ENCODE data around the gene LINGO4. TPM values are rescaled to one million over a fixed set of nuclear protein-coding genes. Genes with fewer than 3 reads are reported as not detected.

The LINGO4 gene
- total and polyA plus RNA-seq, 10 of the 15 experiments (the other 5 are each of a cell fraction or from before 2014, with no cell fraction given), result not detected

DNA sequence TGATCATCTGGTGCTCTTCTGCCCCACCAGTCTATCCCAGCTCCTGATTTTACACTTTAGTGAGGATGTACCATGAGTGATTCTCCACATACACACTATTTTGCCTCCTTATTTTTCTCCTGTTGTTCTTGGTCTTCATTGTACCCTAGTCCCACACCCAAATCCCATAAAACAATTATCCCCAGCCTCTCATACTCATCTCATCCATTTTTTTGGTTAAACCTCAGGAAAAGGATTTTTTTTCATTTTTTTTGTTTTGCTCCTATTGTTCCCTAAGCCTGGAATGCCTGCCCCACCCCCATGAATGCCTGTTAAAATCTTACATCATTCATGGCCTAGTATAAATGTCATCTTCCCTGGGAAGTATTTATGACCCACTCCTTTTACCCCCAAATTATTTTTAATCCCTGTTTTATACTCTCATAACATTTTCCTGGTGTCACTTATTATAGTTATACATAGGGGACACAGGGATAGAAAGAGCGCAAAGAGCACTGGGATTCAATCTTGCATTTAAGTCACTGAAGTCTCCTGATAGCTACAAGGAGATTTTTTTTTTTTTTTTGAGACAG, 4.9 kb upstream of the LINGO4 start:
- Histone ChIP-seq H3K27me3 (replicated peaks in 1 of 2; ENCODE audit: control insufficient read depth in 2 of 2, insufficient read depth in 2 of 2, low read length in 1 of 2) (peaks cover 0 to 3% of the 10 kb centered on the region in 2 experiments; a peak in 2 of 4 replicates), H3K79me2 (ENCODE audit: control insufficient read depth, insufficient read depth, low read length) (no peaks in the 10 kb centered on the region), H3K4me1 (ENCODE audit: control insufficient read depth, insufficient read depth, low read length) (no peaks in the 10 kb centered on the region), H3K36me3 (ENCODE audit: control insufficient read depth in 2 of 2, insufficient read depth in 2 of 2, low read length in 1 of 2) (no peaks in the 10 kb centered on the region), H3K4me2 (ENCODE audit: control insufficient read depth, insufficient read depth) (no peak overlapping the region), H3K4me3 (no peak overlapping the region), H3K9me3 (replicated peaks; ENCODE audit: control insufficient read depth, insufficient read depth, low read length) (no peaks in the 10 kb centered on the region), H2AFZ (ENCODE audit: control insufficient read depth, low read depth, low read length) (no peak overlapping the region), H3K9ac (ENCODE audit: control insufficient read depth, insufficient read depth, low read length) (no peak overlapping the region), H3K27ac (ENCODE audit: control insufficient read depth, insufficient read depth) (no peak overlapping the region), H4K20me1 (ENCODE audit: control insufficient read depth, insufficient read depth) (no peaks in the 10 kb centered on the region)
- BruUV-seq (replicated peaks), result no TSS peak
- ChIA-PET RAD21 (ENCODE audit: unreplicated experiment) (no interaction called here), SMC1A (ENCODE audit: uncharacterized antibody, unreplicated experiment) (no interaction called here), CTCF (no interaction called here), POLR2A (interaction anchor here (1.4 kb wide), 1 partner anchor 12 kb away, joined by 4 read pairs; no protein-coding TSS in a partner anchor)
- in situ Hi-C loops (cut with MboI), result no loop called here
- FAIRE-seq (no peak), DNase-seq (ENCODE audit: low read depth, low spot score) (no peak), ATAC-seq (no peak)
- 100% methylated on average over 1 of the region's 1 CpG for WGBS (ENCODE audit: insufficient coverage, insufficient replicate concordance, low lambda C conversion rate, missing lambda C conversion rate)
- TF ChIP-seq BHLHE40 (IDR thresholded peaks at IDR 0.05; ENCODE audit: borderline replicate concordance in 1 of 2, low read depth in 2 of 2, low read length in 1 of 2), result no peak
- TF ChIP-seq, protein P1, sequence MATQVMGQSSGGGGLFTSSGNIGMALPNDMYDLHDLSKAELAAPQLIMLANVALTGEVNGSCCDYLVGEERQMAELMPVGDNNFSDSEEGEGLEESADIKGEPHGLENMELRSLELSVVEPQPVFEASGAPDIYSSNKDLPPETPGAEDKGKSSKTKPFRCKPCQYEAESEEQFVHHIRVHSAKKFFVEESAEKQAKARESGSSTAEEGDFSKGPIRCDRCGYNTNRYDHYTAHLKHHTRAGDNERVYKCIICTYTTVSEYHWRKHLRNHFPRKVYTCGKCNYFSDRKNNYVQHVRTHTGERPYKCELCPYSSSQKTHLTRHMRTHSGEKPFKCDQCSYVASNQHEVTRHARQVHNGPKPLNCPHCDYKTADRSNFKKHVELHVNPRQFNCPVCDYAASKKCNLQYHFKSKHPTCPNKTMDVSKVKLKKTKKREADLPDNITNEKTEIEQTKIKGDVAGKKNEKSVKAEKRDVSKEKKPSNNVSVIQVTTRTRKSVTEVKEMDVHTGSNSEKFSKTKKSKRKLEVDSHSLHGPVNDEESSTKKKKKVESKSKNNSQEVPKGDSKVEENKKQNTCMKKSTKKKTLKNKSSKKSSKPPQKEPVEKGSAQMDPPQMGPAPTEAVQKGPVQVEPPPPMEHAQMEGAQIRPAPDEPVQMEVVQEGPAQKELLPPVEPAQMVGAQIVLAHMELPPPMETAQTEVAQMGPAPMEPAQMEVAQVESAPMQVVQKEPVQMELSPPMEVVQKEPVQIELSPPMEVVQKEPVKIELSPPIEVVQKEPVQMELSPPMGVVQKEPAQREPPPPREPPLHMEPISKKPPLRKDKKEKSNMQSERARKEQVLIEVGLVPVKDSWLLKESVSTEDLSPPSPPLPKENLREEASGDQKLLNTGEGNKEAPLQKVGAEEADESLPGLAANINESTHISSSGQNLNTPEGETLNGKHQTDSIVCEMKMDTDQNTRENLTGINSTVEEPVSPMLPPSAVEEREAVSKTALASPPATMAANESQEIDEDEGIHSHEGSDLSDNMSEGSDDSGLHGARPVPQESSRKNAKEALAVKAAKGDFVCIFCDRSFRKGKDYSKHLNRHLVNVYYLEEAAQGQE (IDR thresholded peaks at IDR 0.05; ENCODE audit: low read depth, low read length), result no peak
- TF ChIP-seq, protein P2, sequence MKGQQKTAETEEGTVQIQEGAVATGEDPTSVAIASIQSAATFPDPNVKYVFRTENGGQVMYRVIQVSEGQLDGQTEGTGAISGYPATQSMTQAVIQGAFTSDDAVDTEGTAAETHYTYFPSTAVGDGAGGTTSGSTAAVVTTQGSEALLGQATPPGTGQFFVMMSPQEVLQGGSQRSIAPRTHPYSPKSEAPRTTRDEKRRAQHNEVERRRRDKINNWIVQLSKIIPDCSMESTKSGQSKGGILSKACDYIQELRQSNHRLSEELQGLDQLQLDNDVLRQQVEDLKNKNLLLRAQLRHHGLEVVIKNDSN (IDR thresholded peaks at IDR 0.05; ENCODE audit: borderline replicate concordance, extremely low read length, insufficient read depth, low read depth, low read length), result no peak
- TF ChIP-seq MEF2B (IDR thresholded peaks at IDR 0.05; ENCODE audit: partially characterized antibody, poor library complexity, severe bottlenecking), result no peak
- TF ChIP-seq MXI1 (IDR thresholded peaks at IDR 0.05; ENCODE audit: low read depth, low read length), result no peak
- TF ChIP-seq, protein P3, sequence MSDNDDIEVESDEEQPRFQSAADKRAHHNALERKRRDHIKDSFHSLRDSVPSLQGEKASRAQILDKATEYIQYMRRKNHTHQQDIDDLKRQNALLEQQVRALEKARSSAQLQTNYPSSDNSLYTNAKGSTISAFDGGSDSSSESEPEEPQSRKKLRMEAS (IDR thresholded peaks at IDR 0.05; ENCODE audit: low read depth, low read length), result no peak
- TF ChIP-seq, protein P4, sequence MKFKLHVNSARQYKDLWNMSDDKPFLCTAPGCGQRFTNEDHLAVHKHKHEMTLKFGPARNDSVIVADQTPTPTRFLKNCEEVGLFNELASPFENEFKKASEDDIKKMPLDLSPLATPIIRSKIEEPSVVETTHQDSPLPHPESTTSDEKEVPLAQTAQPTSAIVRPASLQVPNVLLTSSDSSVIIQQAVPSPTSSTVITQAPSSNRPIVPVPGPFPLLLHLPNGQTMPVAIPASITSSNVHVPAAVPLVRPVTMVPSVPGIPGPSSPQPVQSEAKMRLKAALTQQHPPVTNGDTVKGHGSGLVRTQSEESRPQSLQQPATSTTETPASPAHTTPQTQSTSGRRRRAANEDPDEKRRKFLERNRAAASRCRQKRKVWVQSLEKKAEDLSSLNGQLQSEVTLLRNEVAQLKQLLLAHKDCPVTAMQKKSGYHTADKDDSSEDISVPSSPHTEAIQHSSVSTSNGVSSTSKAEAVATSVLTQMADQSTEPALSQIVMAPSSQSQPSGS (IDR thresholded peaks at IDR 0.05; ENCODE audit: low read length), result no peak
- TF ChIP-seq, protein P5, sequence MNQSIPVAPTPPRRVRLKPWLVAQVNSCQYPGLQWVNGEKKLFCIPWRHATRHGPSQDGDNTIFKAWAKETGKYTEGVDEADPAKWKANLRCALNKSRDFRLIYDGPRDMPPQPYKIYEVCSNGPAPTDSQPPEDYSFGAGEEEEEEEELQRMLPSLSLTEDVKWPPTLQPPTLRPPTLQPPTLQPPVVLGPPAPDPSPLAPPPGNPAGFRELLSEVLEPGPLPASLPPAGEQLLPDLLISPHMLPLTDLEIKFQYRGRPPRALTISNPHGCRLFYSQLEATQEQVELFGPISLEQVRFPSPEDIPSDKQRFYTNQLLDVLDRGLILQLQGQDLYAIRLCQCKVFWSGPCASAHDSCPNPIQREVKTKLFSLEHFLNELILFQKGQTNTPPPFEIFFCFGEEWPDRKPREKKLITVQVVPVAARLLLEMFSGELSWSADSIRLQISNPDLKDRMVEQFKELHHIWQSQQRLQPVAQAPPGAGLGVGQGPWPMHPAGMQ (IDR thresholded peaks at IDR 0.05; ENCODE audit: borderline replicate concordance), result no peak
- no peak for TF ChIP-seq NFIC (IDR thresholded peaks at IDR 0.05; ENCODE audit: low read depth, low read length)
- no peak for TF ChIP-seq POU2F2 (IDR thresholded peaks at IDR 0.05; ENCODE audit: borderline replicate concordance, low read depth, low read length)
- TF ChIP-seq HCFC1 (IDR thresholded peaks at IDR 0.05; ENCODE audit: low read length), result no peak
- no peak for TF ChIP-seq RB1 (IDR thresholded peaks at IDR 0.05; ENCODE audit: borderline replicate concordance)
- intact Hi-C loops (cut with micrococcal nuclease; ENCODE audit: unreplicated experiment), result no loop called here

Measured in GM12878 (cell line).